Activated T-helper 9 cell treated with anti-CD3 and anti-CD28 coated beads, Interleukin-2, amount 50 U/mL, for 16 hours (primary cell): ENCODE data around the gene LAMP5.

Experiments used
- DNase-seq: peaks from one replicate; pipeline ENCODE4 v3.0.0-alpha.2; 2020; ENCODE audit warnings: low read depth

Gene LAMP5

GRCh38 chr20:9500121-9500520, 14.3 kb upstream of the LAMP5 start:
- DNase-seq: no peak

GRCh38 chr20:9501473-9501872, 12.9 kb upstream of the LAMP5 start:
- DNase-seq: no peak

GRCh38 chr20:9503526-9504245, 10.7 kb upstream of the LAMP5 start:
- no peak for DNase-seq

GRCh38 chr20:9506280-9506821, 8.0 kb upstream of the LAMP5 start:
- no peak for DNase-seq

GRCh38 chr20:9506964-9507369, 7.4 kb upstream of the LAMP5 start:
- no peak for DNase-seq

GRCh38 chr20:9507544-9508239, 6.7 kb upstream of the LAMP5 start:
- no peak for DNase-seq

GRCh38 chr20:9508240-9508661, 6.1 kb upstream of the LAMP5 start:
- DNase-seq: no peak

GRCh38 chr20:9508696-9509178, 5.7 kb upstream of the LAMP5 start:
- DNase-seq: no peak

- no peak for DNase-seq
These were observed 5.1 kb upstream of the LAMP5 start for GRCh38 chr20:9509246-9509645.

- DNase-seq: no peak
These were observed 3.5 kb upstream of the LAMP5 start for GRCh38 chr20:9510911-9511310.

- DNase-seq: no peak
These were observed 324 bp upstream of the LAMP5 start for GRCh38 chr20:9514072-9514460.

GRCh38 chr20:9515214-9515585, 810 bp downstream of the LAMP5 start:
- no peak for DNase-seq

GRCh38 chr20:9515741-9516233, 1.4 kb downstream of the LAMP5 start:
- no peak for DNase-seq

- no peak for DNase-seq
These were observed 2.0 kb downstream of the LAMP5 start for GRCh38 chr20:9516234-9516871.

GRCh38 chr20:9517297-9518162, 3.1 kb downstream of the LAMP5 start:
- DNase-seq: no peak

- no peak for DNase-seq
These were observed 4.3 kb downstream of the LAMP5 start for GRCh38 chr20:9518576-9519175.

- DNase-seq: no peak
These were observed 5.7 kb downstream of the LAMP5 start for GRCh38 chr20:9520086-9520485.

GRCh38 chr20:9523636-9524035, 9.2 kb downstream of the LAMP5 start:
- DNase-seq: no peak

- no peak for DNase-seq
These were observed 17.2 kb downstream of the LAMP5 start for GRCh38 chr20:9531581-9531980.

- no peak for DNase-seq
These were observed 17.9 kb downstream of the LAMP5 start for GRCh38 chr20:9532069-9532838.

- no peak for DNase-seq
These were observed 19.6 kb downstream of the LAMP5 start for GRCh38 chr20:9534025-9534424.
